Astrocyte of the cerebellum (primary cell): Measurements from ENCODE around the gene KCNJ6.

Source experiments
- DNase-seq: peaks from one replicate; pipeline ENCODE4 v3.0.0-alpha.2; 2011; ENCODE audit warnings: low read depth
- H3K4me3 ChIP-seq: 2 replicates; pipeline ENCODE4 v1.5.1; 2011; ENCODE audit warnings: mild to moderate bottlenecking, low read depth, low read length, moderate library complexity
- CTCF ChIP-seq: IDR thresholded peaks from 2 replicates; pipeline ENCODE4 v1.5.1; 2012; ENCODE audit warnings: low read length, low read depth, moderate library complexity, mild to moderate bottlenecking; ENCODE audit errors: missing control alignments
- in situ Hi-C: cut with HindIII; loops from 2 replicates; pipeline ENCODE4 v1.10.0; 2017; ENCODE audit warnings: low sequenced_read_pairs

The KCNJ6 gene

DNA sequence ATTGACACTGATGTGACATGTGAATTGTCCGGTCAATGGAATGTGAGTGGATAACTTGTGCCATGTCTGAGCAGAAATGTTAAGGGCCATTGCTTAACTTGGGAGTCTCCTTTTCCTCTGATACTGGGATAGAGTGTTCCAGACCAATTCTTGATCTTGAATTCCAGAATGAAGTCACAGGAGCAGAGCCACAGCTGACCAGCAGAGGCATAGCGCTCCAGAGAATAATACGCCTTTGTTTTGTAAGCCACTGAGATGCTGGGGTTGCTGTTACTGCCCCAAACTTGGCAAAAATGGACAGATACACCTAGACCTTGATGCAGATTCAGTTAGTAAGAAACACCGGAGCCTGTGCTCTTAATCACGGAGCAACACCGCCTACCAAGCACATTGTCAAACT, 6.3 kb downstream of the KCNJ6 start:
- H3K4me3 ChIP-seq: no peak overlapping the region
- TF ChIP-seq CTCF: peak; percentile 23
- in situ Hi-C loops: no loop called here
- DNase-seq: no peak

GRCh38 chr21:37908691-37909090, 7.6 kb downstream of the KCNJ6 start:
- H3K4me3 ChIP-seq: no peak overlapping the region
- DNase-seq: no peak
- in situ Hi-C loops: no loop called here
- TF ChIP-seq CTCF: no peak

- no peak overlapping the region for H3K4me3 ChIP-seq
- in situ Hi-C loops: no loop called here
- DNase-seq: no peak
- no peak for TF ChIP-seq CTCF
These were observed 9.2 kb downstream of the KCNJ6 start for GRCh38 chr21:37907076-37907475.

- DNase-seq: no peak
- in situ Hi-C loops: no loop called here
- no peak for TF ChIP-seq CTCF
- no peak overlapping the region for H3K4me3 ChIP-seq
These were observed 11.0 kb downstream of the KCNJ6 start for GRCh38 chr21:37905291-37905690.

- in situ Hi-C loops: no loop called here
- no peak overlapping the region for H3K4me3 ChIP-seq
- no peak for DNase-seq
- no peak for TF ChIP-seq CTCF
These were observed 11.4 kb downstream of the KCNJ6 start for GRCh38 chr21:37904856-37905255.

DNA sequence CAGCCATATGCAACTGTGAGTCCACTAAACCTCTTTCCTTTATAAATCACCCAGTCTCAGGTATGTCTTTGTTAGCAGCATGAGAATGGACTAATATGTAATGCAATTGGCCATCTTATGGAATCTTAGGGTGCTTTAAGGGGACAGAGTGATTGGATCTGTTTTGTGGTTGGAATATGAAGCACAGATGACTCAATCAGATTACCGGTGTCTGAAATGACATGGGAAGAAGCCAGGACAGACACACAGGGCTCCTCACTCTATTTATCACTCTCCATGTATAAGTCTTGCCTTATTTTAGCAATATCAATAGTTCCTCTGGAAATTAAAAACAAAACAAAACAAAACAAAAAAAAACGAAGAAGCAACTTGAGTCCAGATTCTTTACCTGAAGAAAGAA, 12.9 kb downstream of the KCNJ6 start:
- DNase-seq: no peak
- TF ChIP-seq CTCF: no peak
- in situ Hi-C loops: no loop called here
- no peak overlapping the region for H3K4me3 ChIP-seq

DNA sequence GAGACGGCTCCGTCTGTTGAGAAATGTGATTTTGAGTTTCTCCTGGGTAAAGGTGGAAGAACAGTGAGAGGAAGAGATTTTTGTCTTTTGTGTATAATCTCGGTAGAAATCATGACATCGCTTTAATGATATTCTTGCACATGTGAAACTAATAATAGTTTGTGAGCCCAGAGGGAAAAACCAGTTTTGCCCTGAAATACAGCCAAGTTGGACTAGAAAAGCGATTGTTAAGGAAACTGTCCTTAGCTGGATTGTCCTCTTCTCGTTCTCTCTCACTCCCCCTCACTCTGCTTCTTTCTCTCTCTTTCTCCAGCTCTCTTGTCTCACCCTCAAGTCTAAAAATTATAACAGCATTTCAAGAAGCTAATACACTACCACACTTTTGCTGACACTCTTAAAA, 17.1 kb downstream of the KCNJ6 start:
- no peak for TF ChIP-seq CTCF
- DNase-seq: no peak
- H3K4me3 ChIP-seq: no peak overlapping the region
- in situ Hi-C loops: no loop called here
